Myometrial cell (primary cell): ENCODE results near the gene SLC66A1. TPM values are rescaled to one million over a fixed set of nuclear protein-coding genes. Genes with fewer than 3 reads are reported as not detected.

ENCODE experiments used
- total RNA-seq: library from RNA; depleted of rRNA; stranded (reverse); fragments of >200 nt; gene quantifications from 2 replicates; pipeline ENCODE4 v1.2.3, GENCODE V29; 2015

The SLC66A1 gene
- 19.0 and 25.2 TPM in 2 replicates for total RNA-seq

GRCh38 chr1:19311931-19312781 is at the start of gene SLC66A1, which contains the start of gene AKR7A2:
Gene SLC66A1 (plus strand): TSS chr1:19312326. CDS start chr1:19317678, 5,352 bp downstream.
Gene AKR7A2 (minus strand): TSS chr1:19312144. CDS start chr1:19312124, 20 bp downstream.

GRCh38 chr1:19288324-19289241 is 23.5 kb upstream of the SLC66A1 start, which contains the start of gene AKR7A3:
Gene AKR7A3 (minus strand): TSS chr1:19288770. CDS start chr1:19288709, 61 bp downstream.

Other genes starting within 250 kb of the SLC66A1 start
- 56.5 and 73.5 TPM in 2 replicates for gene UBR4, start 102.1 kb upstream of the SLC66A1 start, total RNA-seq
- gene EMC1, start 60.8 kb upstream of the SLC66A1 start, total RNA-seq: 95.2 and 100 TPM in 2 replicates
- gene MRTO4, start 60.5 kb upstream of the SLC66A1 start, total RNA-seq: 58.1 and 58.8 TPM in 2 replicates
- gene AKR7A3, start 23.6 kb upstream of the SLC66A1 start, total RNA-seq: 0.86 and 0.89 TPM in 2 replicates
- gene AKR7A2, start 182 bp upstream of the SLC66A1 start, total RNA-seq: 160 and 188 TPM in 2 replicates
- gene CAPZB, start 173.2 kb downstream of the SLC66A1 start, total RNA-seq: 91.4 and 154 TPM in 2 replicates